H1 (cell line): Measurements from ENCODE around the gene ITPK1. TPM values are rescaled to one million over a fixed set of nuclear protein-coding genes. Genes with fewer than 3 reads are reported as not detected.
A peak's percentile ranks its signal among the peaks of the same experiment; 100 is the strongest.

Experiments used
- CTCF ChIA-PET: fragments of 300-600 bp; sonication (Branson Sonifier 250); formaldehyde crosslinking; loops from one replicate; lab custom pipeline; 2021; ENCODE audit not compliant: partially characterized antibody; lab: Charles Lee
- POLR2A ChIA-PET: fragments of 300-600 bp; sonication (Branson Sonifier 250); formaldehyde crosslinking; loops from one replicate; lab custom pipeline; 2021; ENCODE audit warnings: inconsistent platforms; ENCODE audit not compliant: partially characterized antibody; lab: Charles Lee
- DNase-seq, 2 experiments: peaks; one replicate each; pipeline versions ENCODE4 v3.0.0 to v3.0.0-alpha.2; 2010 to 2022; ENCODE audit warnings: low spot score in 2 of 2, low read depth in 1 of 2, mixed read lengths in 1 of 2
- FAIRE-seq: peaks from 2 replicates; lab custom pipeline; 2011; peaks lifted over from hg19 to GRCh38; lab: Jason Lieb, UNC
- H2AFZ ChIP-seq: 2 replicates; pipeline ENCODE4 v1.8.1; 2012; ENCODE audit warnings: low read length, inconsistent platforms
- H2AK5ac ChIP-seq: 2 replicates; pipeline ENCODE4 v1.6.1; 2013; ENCODE audit warnings: low read depth, low read length
- H2BK120ac ChIP-seq: replicated peaks from 2 replicates; pipeline ENCODE3; 2013; ENCODE audit warnings: low read depth, low read length, inconsistent platforms
- H2BK12ac ChIP-seq: 2 replicates; pipeline ENCODE4 v1.6.1; 2013; ENCODE audit warnings: low read depth, low read length
- H2BK15ac ChIP-seq: 2 replicates; pipeline ENCODE4 v1.6.1; 2013; ENCODE audit warnings: low read length
- H2BK20ac ChIP-seq: 2 replicates; pipeline ENCODE4 v1.6.1; 2013; ENCODE audit warnings: low read length
- H2BK5ac ChIP-seq: 2 replicates; pipeline ENCODE4 v1.6.1; 2013; ENCODE audit warnings: low read depth, low read length
- H3K14ac ChIP-seq: 2 replicates; pipeline ENCODE4 v1.6.1; 2013; ENCODE audit warnings: inconsistent platforms; ENCODE audit not compliant: insufficient read length
- H3K18ac ChIP-seq: 2 replicates; pipeline ENCODE4 v1.6.1; 2013; ENCODE audit warnings: low read length; ENCODE audit errors: extremely low read depth
- H3K23ac ChIP-seq: 2 replicates; pipeline ENCODE4 v1.6.1; 2013; ENCODE audit warnings: inconsistent platforms; ENCODE audit not compliant: insufficient read length
- H3K23me2 ChIP-seq: 2 replicates; pipeline ENCODE4 v1.6.1; 2013; ENCODE audit warnings: low read depth, low read length
- H3K27ac ChIP-seq: 2 replicates; pipeline ENCODE4 v1.6.1; 2011; ENCODE audit warnings: low read depth, low read length, inconsistent platforms
- H3K27me3 ChIP-seq, 4 experiments: replicated peaks in 1 of 4; 1 replicate in 1 of 4; 2 replicates in 3 of 4; pipeline versions ENCODE4 v1.6.1 to v1.8.1; 2011 to 2013; ENCODE audit warnings: low read length in 3 of 4, mild to moderate bottlenecking in 3 of 4, inconsistent platforms in 2 of 4, mixed read lengths in 2 of 4, moderate library complexity in 1 of 4; ENCODE audit not compliant: control insufficient read depth in 3 of 4, insufficient read depth in 3 of 4; ENCODE audit errors: extremely low read depth in 1 of 4
- H3K36me3 ChIP-seq, 4 experiments: 2 replicates each; pipeline versions ENCODE4 v1.6.1 to v1.8.1; 2011 to 2013; ENCODE audit warnings: mild to moderate bottlenecking in 4 of 4, low read length in 3 of 4, moderate library complexity in 2 of 4, control low read depth in 1 of 4, inconsistent platforms in 1 of 4; ENCODE audit not compliant: insufficient read depth in 4 of 4, control insufficient read depth in 2 of 4
- H3K4ac ChIP-seq: replicated peaks from 2 replicates; pipeline ENCODE3; 2013; ENCODE audit warnings: low read length, low read depth, mixed read lengths, inconsistent platforms; ENCODE audit not compliant: insufficient read length
- H3K4me1 ChIP-seq, 4 experiments: replicated peaks in 1 of 4; 1 replicate in 1 of 4; 2 replicates in 3 of 4; pipeline versions ENCODE4 v1.6.1 to v1.8.1; 2011 to 2013; ENCODE audit warnings: low read length in 3 of 4, inconsistent platforms in 2 of 4, mixed read lengths in 1 of 4; ENCODE audit not compliant: insufficient read depth in 4 of 4, control insufficient read depth in 3 of 4
- H3K4me2 ChIP-seq, 2 experiments: 2 replicates each; pipeline versions ENCODE4 v1.6.1 to v1.8.1; 2011 to 2013; ENCODE audit warnings: low read depth in 2 of 2, low read length in 2 of 2, control low read depth in 1 of 2, inconsistent platforms in 1 of 2, mild to moderate bottlenecking in 1 of 2; ENCODE audit not compliant: insufficient read depth in 1 of 2
- H3K4me3 ChIP-seq, 4 experiments: fragments of 200-600, 300-600 bp in 1 of 4; sonication (generic), shearing (Covaris generic), sonication (Bioruptor Twin) in 1 of 4; 2 replicates each; pipeline versions ENCODE4 v1.5.1 to v1.8.1; 2011 to 2016; ENCODE audit warnings: low read length in 4 of 4, low read depth in 3 of 4, control low read depth in 2 of 4, inconsistent platforms in 2 of 4, mild to moderate bottlenecking in 2 of 4, mixed read lengths in 1 of 4, moderate library complexity in 1 of 4; ENCODE audit not compliant: insufficient read depth in 2 of 4; ENCODE audit errors: extremely low read depth in 1 of 4
- H3K56ac ChIP-seq: replicated peaks from 2 replicates; pipeline ENCODE3; 2013; ENCODE audit warnings: low read depth, mild to moderate bottlenecking, mixed read lengths, low read length, inconsistent platforms; ENCODE audit not compliant: insufficient read length
- H3K79me1 ChIP-seq: 2 replicates; pipeline ENCODE4 v1.6.1; 2013; ENCODE audit warnings: low read depth, low read length, control low read depth
- H3K79me2 ChIP-seq, 2 experiments: 2 replicates each; pipeline versions ENCODE4 v1.6.1 to v1.8.1; 2012 to 2013; ENCODE audit warnings: low read length in 2 of 2, mild to moderate bottlenecking in 2 of 2, inconsistent platforms in 1 of 2; ENCODE audit not compliant: insufficient read depth in 2 of 2, control insufficient read depth in 1 of 2
- H3K9ac ChIP-seq, 4 experiments: replicated peaks in 1 of 4; 1 replicate in 1 of 4; 2 replicates in 3 of 4; pipeline versions ENCODE4 v1.6.1 to v1.8.1; 2011 to 2013; ENCODE audit warnings: low read depth in 3 of 4, low read length in 3 of 4, control low read depth in 2 of 4, mild to moderate bottlenecking in 2 of 4, moderate library complexity in 2 of 4, inconsistent platforms in 1 of 4; ENCODE audit errors: extremely low read depth in 1 of 4
- H3K9me3 ChIP-seq, 2 experiments: 2 replicates each; pipeline versions ENCODE4 v1.6.1 to v1.8.1; 2012 to 2013; ENCODE audit warnings: mild to moderate bottlenecking in 2 of 2, moderate library complexity in 2 of 2, control low read depth in 1 of 2, inconsistent platforms in 1 of 2, low read depth in 1 of 2, low read length in 1 of 2, mixed read lengths in 1 of 2; ENCODE audit not compliant: insufficient read depth in 2 of 2
- H4K20me1 ChIP-seq, 2 experiments: replicated peaks in 1 of 2; 2 replicates each; pipeline versions ENCODE3 to v1.8.1; 2011 to 2013; ENCODE audit warnings: inconsistent platforms in 2 of 2, low read length in 2 of 2, mild to moderate bottlenecking in 1 of 2; ENCODE audit not compliant: insufficient read depth in 2 of 2, control insufficient read depth in 1 of 2
- H4K5ac ChIP-seq: 2 replicates; pipeline ENCODE4 v1.6.1; 2013; ENCODE audit warnings: low read length, low read depth, mixed read lengths, inconsistent platforms; ENCODE audit not compliant: insufficient read length
- H4K8ac ChIP-seq: 2 replicates; pipeline ENCODE4 v1.8.0; 2013; ENCODE audit warnings: mild to moderate bottlenecking, moderate library complexity, low read length, inconsistent platforms; ENCODE audit not compliant: insufficient read depth; ENCODE audit errors: extremely low read depth
- H4K91ac ChIP-seq: replicated peaks from 2 replicates; pipeline ENCODE3; 2013; ENCODE audit warnings: low read length, mixed read lengths, inconsistent platforms; ENCODE audit not compliant: insufficient read length
- CEBPB ChIP-seq: IDR thresholded peaks from 2 replicates; pipeline ENCODE4 v1.6.1; 2012; ENCODE audit warnings: low read depth, low read length
- EGR1 ChIP-seq: IDR thresholded peaks from 2 replicates; pipeline ENCODE4 v1.6.1; 2011; ENCODE audit warnings: low read depth, low read length, borderline replicate concordance
- GABPA ChIP-seq: IDR thresholded peaks from 2 replicates; pipeline ENCODE4 v1.6.1; 2011; ENCODE audit warnings: mild to moderate bottlenecking, low read length, moderate library complexity, borderline replicate concordance; ENCODE audit not compliant: insufficient read depth
- JUND ChIP-seq: IDR thresholded peaks from 2 replicates; pipeline ENCODE4 v1.6.1; 2011; ENCODE audit warnings: mild to moderate bottlenecking, improper control_type of control experiment, low read length
- KDM5A ChIP-seq: fragments of 200-600 bp; IDR thresholded peaks from 2 replicates; pipeline ENCODE4 v1.7.1; 2012; ENCODE audit warnings: mild to moderate bottlenecking, low read length, inconsistent platforms, mixed read lengths
- MAFK ChIP-seq: IDR thresholded peaks from 2 replicates; pipeline ENCODE4 v1.6.1; 2012; ENCODE audit warnings: low read depth, mild to moderate bottlenecking, improper control_type of control experiment, low read length
- NRF1 ChIP-seq: IDR thresholded peaks from 2 replicates; pipeline ENCODE4 v1.6.1; 2011; ENCODE audit warnings: mild to moderate bottlenecking, low read depth, low read length, improper control_type of control experiment
- RAD21 ChIP-seq, 2 experiments: IDR thresholded peaks in 1 of 2; conservative IDR thresholded peaks in 1 of 2; 2 replicates each; pipeline ENCODE4 v1.6.1; 2011; ENCODE audit warnings: low read depth in 2 of 2, low read length in 2 of 2, improper control_type of control experiment in 1 of 2, inconsistent platforms in 1 of 2, mild to moderate bottlenecking in 1 of 2, moderate library complexity in 1 of 2
- SAP30 ChIP-seq: fragments of 300-600 bp; sonication (generic); IDR thresholded peaks from 2 replicates; pipeline ENCODE4 v1.7.1; 2012; ENCODE audit warnings: low read length, moderate library complexity, mild to moderate bottlenecking, inconsistent platforms; ENCODE audit not compliant: insufficient read depth, insufficient replicate concordance
- SIN3A ChIP-seq, 2 experiments: IDR thresholded peaks in 1 of 2; conservative IDR thresholded peaks in 1 of 2; 2 replicates each; pipeline ENCODE4 v1.6.1; 2011 to 2012; ENCODE audit warnings: low read length in 2 of 2, improper control_type of control experiment in 1 of 2, low read depth in 1 of 2, mild to moderate bottlenecking in 1 of 2
- SIX5 ChIP-seq: IDR thresholded peaks from 2 replicates; pipeline ENCODE4 v1.6.1; 2011; ENCODE audit warnings: mild to moderate bottlenecking, low read depth, low read length
- SUZ12 ChIP-seq: fragments of 200-600 bp; sonication (generic); IDR thresholded peaks from 2 replicates; pipeline ENCODE4 v1.6.1; 2012; ENCODE audit warnings: mild to moderate bottlenecking, inconsistent platforms, low read length, moderate library complexity, mixed read lengths
- TAF7 ChIP-seq: optimal IDR thresholded peaks from 2 replicates; pipeline ENCODE3; 2011; ENCODE audit warnings: low read depth, mild to moderate bottlenecking, inconsistent platforms, low read length, moderate library complexity, borderline replicate concordance
- WGBS, 2 experiments: shearing (Covaris generic) in 1 of 2; methylation state at CpG; one replicate each; pipeline versions ENCODE4 v1.1.6 to v1.1.7; 2013 to 2015; ENCODE audit warnings: low lambda C conversion rate in 2 of 2, mixed read lengths in 2 of 2, inconsistent platforms in 1 of 2, low coverage in 1 of 2, missing lambda C conversion rate in 1 of 2; ENCODE audit not compliant: insufficient replicate concordance in 2 of 2, insufficient coverage in 1 of 2, insufficient read length in 1 of 2; ENCODE audit errors: extremely low coverage in 1 of 2, missing lambda C conversion rate in 1 of 2; 5-methylcytosine and 5-hydroxymethylcytosine counted together
- polyA plus RNA-seq, 7 experiments: library from polyadenylated mRNA; depleted of rRNA in 3 of 7; stranded (reverse) in 5 of 7; unstranded in 2 of 7; fragments of >200 nt in 5 of 7; fragments of 200-250 nt in 2 of 7; gene quantifications; 1 replicate in 5 of 7; 2 replicates in 1 of 7; 4 replicates in 1 of 7; pipeline versions ENCODE4 v1.2.1 to v1.2.3, GENCODE V29; 2011 to 2013; ENCODE audit warnings: missing spikeins in 2 of 7, mixed read lengths in 2 of 7
- total RNA-seq: library from RNA; stranded (reverse); fragmentation: NEBNext Ultra II Directional; extraction: Animal tissue kit (Norgen Biotek cat#: 25700); gene quantifications from 2 replicates; pipeline ENCODE4 v1.2.1, GENCODE V29; 2021

Gene ITPK1
- total and polyA plus RNA-seq, 2 of the 8 experiments (the other 6 are each of a cell fraction or from before 2014, with no cell fraction given): 108 to 143 TPM

- no peak overlapping the region for H2BK15ac ChIP-seq
- no peak overlapping the region for H3K4me3 ChIP-seq
- H3K56ac ChIP-seq: no peak overlapping the region
- peaks cover 10 to 42% (median 25%) of the 10 kb centered on the region in 4 experiments for H3K4me1 ChIP-seq
- no peak overlapping the region; the same call in 1 of the 2 replicates for H3K18ac ChIP-seq
- peak overlapping the region; percentile 92; the same call in 1 of the 2 replicates for H2BK12ac ChIP-seq
- no peak overlapping the region for H3K23ac ChIP-seq
- H3K9me3 ChIP-seq: no peaks in the 10 kb centered on the region
- peak overlapping the region; percentile 66; the same call in 1 of the 2 replicates for H2BK5ac ChIP-seq
- POLR2A ChIA-PET: interaction anchor here (1.0 kb wide), 1 partner anchor 21 kb away, joined by 3 read pairs; no protein-coding TSS in a partner anchor
- no peak overlapping the region for H3K27ac ChIP-seq
- H3K79me2 ChIP-seq: peaks cover 0 to 70% of the 10 kb centered on the region in 2 experiments; a peak in 2 of 4 replicates
- 94% methylated on average over 5 of the region's 5 CpGs; no CpG with 5 or more reads in 1 of the 2 experiments for WGBS, 2 experiments
- no peak for DNase-seq
- peaks cover 6 to 22% of the 10 kb centered on the region in 2 experiments for H4K20me1 ChIP-seq
- no peak overlapping the region for H4K8ac ChIP-seq
- H3K27me3 ChIP-seq: no peaks in the 10 kb centered on the region
- H2AFZ ChIP-seq: no peak overlapping the region
- no peak overlapping the region for H3K14ac ChIP-seq
- no peak overlapping the region for H2BK120ac ChIP-seq
- H3K4me2 ChIP-seq: no peak overlapping the region
- peak overlapping the region; percentile 90; the same call in 1 of the 2 replicates for H2AK5ac ChIP-seq
- TF ChIP-seq KDM5A (no peak), SIX5 (no peak), EGR1 (no peak), TAF7 (no peak), MAFK (no peak), CEBPB (no peak), NRF1 (no peak), SAP30 (no peak), SUZ12 (no peak), GABPA (no peak), JUND (no peak), RAD21 (IDR thresholded peaks at IDR 0.05 in 1 of 2, conservative IDR thresholded peaks at IDR 0.05 in 1 of 2; ENCODE audit: low read depth in 2 of 2, low read length in 2 of 2) (no peak), SIN3A (conservative IDR thresholded peaks at IDR 0.05 in 1 of 2, IDR thresholded peaks at IDR 0.05 in 1 of 2; ENCODE audit: low read depth in 1 of 2, low read length in 2 of 2) (no peak)
- TF ChIP-seq, all 59 proteins: peak for 0
- Histone ChIP-seq H3K79me1 (peaks cover 19% of the 10 kb centered on the region), H3K23me2 (no peaks in the 10 kb centered on the region), H4K5ac (no peak overlapping the region), H3K4ac (peak overlapping the region; percentile 5), H3K36me3 (no peaks in the 10 kb centered on the region), H3K9ac (no peak overlapping the region), H4K91ac (peak overlapping the region; percentile 3), H2BK20ac (no peak overlapping the region)
- no peak for FAIRE-seq
- CTCF ChIA-PET: interaction anchor here (0.7 to 5.7 kb wide), 23 partner anchors 11 to 141 kb away, joined by 3 to 71 read pairs (median 4); partner anchors contain the start of gene ITPK1
These were observed 81.1 kb downstream of the ITPK1 start for GRCh38 chr14:93034671-93034994.
